AG09319 (cell line): ENCODE data around the gene PARVG.

Source experiments
- DNase-seq: peaks from one replicate; pipeline ENCODE4 v3.0.0-alpha.2; 2010; ENCODE audit warnings: low read depth; ENCODE audit errors: extremely low read depth
- CTCF ChIP-seq: IDR thresholded peaks from 2 replicates; pipeline ENCODE4 v1.5.1; 2011; ENCODE audit warnings: low read depth, mild to moderate bottlenecking, inconsistent platforms, low read length, moderate library complexity

PARVG gene

DNA sequence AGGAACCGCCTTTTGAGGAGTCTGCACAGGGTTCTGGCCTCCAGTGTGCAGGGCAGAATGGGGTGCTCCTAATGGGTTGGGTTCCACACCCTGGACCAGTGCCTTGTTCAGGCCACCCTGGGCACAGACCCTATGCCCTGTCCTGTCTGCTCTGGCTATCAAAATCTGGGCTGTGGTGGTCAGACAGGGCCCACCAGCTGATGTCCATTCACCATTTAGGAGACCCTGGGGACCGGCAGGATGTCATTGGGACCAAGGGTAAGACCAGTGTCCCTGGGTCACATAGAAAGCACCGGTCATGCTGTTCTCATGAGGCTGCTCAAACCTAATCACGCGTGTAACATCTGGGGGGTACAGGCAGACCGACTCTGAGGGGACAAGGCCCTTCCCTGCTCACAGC, 37.3 kb downstream of the PARVG start:
- TF ChIP-seq CTCF, result no peak
- DNase-seq, result no peak

GRCh38 chr22:44219101-44219870, 38.6 kb downstream of the PARVG start:
- no peak for TF ChIP-seq CTCF

GRCh38 chr22:44220727-44221680, 40.3 kb downstream of the PARVG start:
- no peak for TF ChIP-seq CTCF
- DNase-seq, result no peak

More at GRCh38 chr22:44219101-44219870, 38.6 kb downstream of the PARVG start:
- no peak for DNase-seq

- DNase-seq, result no peak
- TF ChIP-seq CTCF, result no peak
These were observed 41.2 kb downstream of the PARVG start for GRCh38 chr22:44221710-44222475.

GRCh38 chr22:44224166-44224565, 43.4 kb downstream of the PARVG start:
- no peak for TF ChIP-seq CTCF
- DNase-seq, result no peak

DNA sequence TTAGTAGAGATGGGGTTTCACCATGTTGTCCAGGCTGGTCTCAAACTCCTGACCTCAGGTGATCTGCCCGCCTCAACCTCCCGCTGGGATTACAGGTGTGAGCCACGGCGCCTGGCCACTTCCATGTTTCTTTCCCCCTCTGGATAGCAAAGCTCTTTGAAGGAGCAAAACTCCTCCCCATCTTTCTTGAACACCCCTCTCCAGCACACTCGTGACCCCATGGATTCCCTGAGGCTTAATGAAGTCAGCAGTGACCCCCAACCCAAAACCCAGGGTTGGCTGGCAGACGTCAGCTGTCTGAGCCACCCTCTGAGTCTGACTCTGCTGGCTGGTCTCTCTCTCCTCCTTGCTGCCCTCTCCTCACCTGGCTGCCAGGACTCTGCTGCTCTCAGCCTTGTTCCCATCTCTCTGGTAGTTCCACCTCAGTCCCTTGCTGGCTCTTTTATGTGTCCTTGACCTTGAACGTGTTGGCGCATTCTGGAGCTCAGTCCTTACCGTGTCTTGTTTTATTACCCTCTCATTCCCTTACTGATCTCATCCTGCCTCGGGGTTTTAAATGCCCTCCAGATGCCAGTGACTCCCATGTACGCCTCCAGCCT, 44.5 kb downstream of the PARVG start:
- no peak for TF ChIP-seq CTCF
- no peak for DNase-seq
